Measurements from ENCODE around the gene OR7G2.
"Not testable (repeated sequence)": the region's sequence is repeated elsewhere in the genome, so short reads cannot be mapped to it uniquely, and the experiment has no call there.

OR7G2 gene

GRCh38 chr19:9065457-9066014, 41.7 kb downstream of the OR7G2 start:
- ChIA-PET POLR2A (ENCODE audit: low non-redundant PET) (no interaction called here), CTCF (interaction anchor here (0.6 kb wide), 1 partner anchor 10 kb away, joined by 4 read pairs; no protein-coding TSS in a partner anchor)
- no peak for DNase-seq (ENCODE audit: low spot score)
- TF ChIP-seq CTCF (conservative IDR thresholded peaks at IDR 0.05; ENCODE audit: low read depth) = no peak
- H3K27ac ChIP-seq = no peak overlapping the region

DNA sequence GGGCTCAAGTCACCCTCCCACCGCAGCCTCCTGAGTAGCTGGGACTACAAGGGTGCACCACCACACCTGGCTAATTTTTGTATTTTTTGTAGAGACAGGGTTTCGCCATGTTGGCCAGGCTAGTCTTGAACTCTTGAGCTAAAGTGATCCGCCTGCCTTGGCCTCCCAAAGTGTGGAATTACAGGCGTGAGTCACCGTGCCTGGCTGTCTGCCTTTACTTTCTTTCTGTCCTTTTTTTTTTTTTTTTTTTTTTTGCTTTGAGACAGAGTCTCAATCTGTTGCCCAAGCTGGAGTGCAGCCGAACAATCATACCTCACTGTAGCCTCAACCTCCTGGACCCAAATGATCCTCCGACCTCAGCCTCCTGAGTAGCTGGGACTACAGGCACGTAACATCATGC, 45.4 kb downstream of the OR7G2 start:
- no peak overlapping the region for H3K27ac ChIP-seq
- CTCF ChIA-PET = no interaction called here
- DNase-seq (ENCODE audit: low spot score) = no peak
- POLR2A ChIA-PET (ENCODE audit: low non-redundant PET) = no interaction called here
- TF ChIP-seq CTCF (conservative IDR thresholded peaks at IDR 0.05; ENCODE audit: low read depth) = no peak

- H3K27ac ChIP-seq = no peak overlapping the region
- POLR2A ChIA-PET (ENCODE audit: low non-redundant PET) = no interaction called here
- no peak for DNase-seq (ENCODE audit: low spot score)
- CTCF ChIA-PET = interaction anchor here (0.7 kb wide), 1 partner anchor 28 kb away, joined by 6 read pairs; no protein-coding TSS in a partner anchor
- no peak for TF ChIP-seq CTCF (conservative IDR thresholded peaks at IDR 0.05; ENCODE audit: low read depth)
Measured at GRCh38 chr19:9060564-9061340, 46.5 kb downstream of the OR7G2 start.

- H3K27ac ChIP-seq = no peak overlapping the region
- ChIA-PET CTCF (no interaction called here), POLR2A (ENCODE audit: low non-redundant PET) (no interaction called here)
- DNase-seq (ENCODE audit: low spot score) = no peak
- TF ChIP-seq CTCF (conservative IDR thresholded peaks at IDR 0.05; ENCODE audit: low read depth) = no peak
Measured at GRCh38 chr19:9058905-9059667, 48.2 kb downstream of the OR7G2 start.

DNA sequence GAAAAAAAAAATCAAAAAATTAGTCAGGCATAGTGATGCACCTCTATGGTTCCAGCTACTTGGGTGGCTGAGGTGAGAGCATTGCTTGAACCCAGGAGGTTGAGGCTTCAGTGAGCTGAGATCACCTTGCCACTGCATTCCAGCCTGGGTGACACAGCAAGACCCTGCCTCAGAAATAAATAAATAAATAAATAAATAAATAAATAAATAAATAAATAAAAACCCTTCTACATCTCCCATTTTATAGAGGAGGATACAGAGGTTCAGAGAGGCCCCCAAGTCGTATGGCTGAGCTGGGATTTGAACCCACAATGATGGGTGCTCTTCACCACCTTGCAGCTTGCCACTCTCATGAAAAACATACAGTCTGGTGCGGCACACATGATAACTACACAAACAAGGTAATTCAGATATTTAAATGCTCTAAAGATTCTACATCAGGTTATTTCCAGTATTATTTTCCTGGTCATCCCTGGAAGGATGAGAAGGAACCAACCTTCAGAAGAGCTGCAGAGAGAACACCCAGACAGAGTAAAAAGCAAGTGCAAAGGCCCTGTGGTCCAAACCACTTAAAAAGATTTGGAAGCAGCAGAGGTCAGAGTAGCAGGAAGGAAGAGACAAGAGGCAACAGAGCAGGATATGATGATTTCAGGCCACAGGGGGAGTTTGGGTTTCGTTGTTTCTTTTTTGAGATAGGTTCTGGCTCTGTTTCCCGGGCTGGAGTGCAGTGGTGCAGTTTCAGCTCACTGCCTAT, 49.6 kb downstream of the OR7G2 start:
- no peak for TF ChIP-seq CTCF (conservative IDR thresholded peaks at IDR 0.05; ENCODE audit: low read depth)
- no peak for DNase-seq (ENCODE audit: low spot score)
- no peak overlapping the region for H3K27ac ChIP-seq
- ChIA-PET CTCF (interaction anchor here (0.6 kb wide), 1 partner anchor 453 kb away, joined by 6 read pairs; no protein-coding TSS in a partner anchor), POLR2A (ENCODE audit: low non-redundant PET) (no interaction called here)

- CTCF ChIA-PET = interaction anchor here (0.6 kb wide), 1 partner anchor 12 kb away, joined by 3 read pairs; no protein-coding TSS in a partner anchor
- DNase-seq (ENCODE audit: low spot score); POLR2A ChIA-PET (ENCODE audit: low non-redundant PET): not testable (repeated sequence)
- peak overlapping the region; percentile 68 for H3K27ac ChIP-seq
Measured at GRCh38 chr19:9056131-9056530, 51.1 kb downstream of the OR7G2 start.

Measured in RWPE1 (cell line).